DOHH2 (cell line): ENCODE results near the gene EML4.

Source experiments
- H3F3A ChIP-seq: fragments of 200-600 bp; sonication (generic), shearing (Covaris generic); 2 replicates; pipeline ENCODE4 v1.6.0; 2016; ENCODE audit warnings: antibody characterized with exemption, mild to moderate bottlenecking; ENCODE audit not compliant: control insufficient read depth, insufficient read depth
- H3K27ac ChIP-seq: fragments of 200-600 bp; sonication (generic); 2 replicates; pipeline ENCODE4 v1.5.1; 2014; ENCODE audit warnings: low read depth, mild to moderate bottlenecking, low read length, moderate library complexity
- H3K27me3 ChIP-seq: fragments of 200-600 bp; sonication (generic); 2 replicates; pipeline ENCODE4 v1.6.1; 2014; ENCODE audit warnings: mild to moderate bottlenecking, low read length, mixed read lengths; ENCODE audit not compliant: control insufficient read depth
- H3K36me3 ChIP-seq: fragments of 200-600 bp; sonication (generic); 2 replicates; pipeline ENCODE4 v1.6.1; 2014; ENCODE audit warnings: mild to moderate bottlenecking, low read length, moderate library complexity, mixed read lengths; ENCODE audit not compliant: control insufficient read depth
- H3K4me1 ChIP-seq: fragments of 200-600 bp; sonication (generic); 2 replicates; pipeline ENCODE4 v1.6.1; 2014; ENCODE audit warnings: mild to moderate bottlenecking, low read length, mixed read lengths; ENCODE audit not compliant: control insufficient read depth
- H3K4me2 ChIP-seq: fragments of 200-600 bp; sonication (generic); 2 replicates; pipeline ENCODE4 v1.6.0; 2014; ENCODE audit warnings: mild to moderate bottlenecking, low read length, moderate library complexity
- H3K4me3 ChIP-seq: fragments of 200-600 bp; sonication (generic); 2 replicates; pipeline ENCODE4 v1.5.1; 2014; ENCODE audit warnings: mild to moderate bottlenecking, low read length, mixed read lengths
- H3K79me2 ChIP-seq: fragments of 200-600 bp; sonication (generic); 2 replicates; pipeline ENCODE4 v1.6.1; 2014; ENCODE audit warnings: mild to moderate bottlenecking, low read length, mixed read lengths; ENCODE audit not compliant: control insufficient read depth
- H3K9me2 ChIP-seq: fragments of 200-600 bp; sonication (generic); replicated peaks from 2 replicates; pipeline ENCODE4 v1.6.1; 2014; ENCODE audit warnings: mild to moderate bottlenecking, low read length, mixed read lengths; ENCODE audit not compliant: control insufficient read depth
- H3K9me3 ChIP-seq: fragments of 200-600 bp; sonication (generic); 2 replicates; pipeline ENCODE4 v1.6.1; 2014; ENCODE audit warnings: antibody characterized with exemption, low read length, mixed read lengths; ENCODE audit not compliant: control insufficient read depth, insufficient read depth
- H4K20me1 ChIP-seq: fragments of 200-600 bp; sonication (generic); 2 replicates; pipeline ENCODE4 v1.6.0; 2014; ENCODE audit warnings: low read depth, mild to moderate bottlenecking, antibody characterized with exemption, low read length, moderate library complexity; ENCODE audit not compliant: control insufficient read depth, insufficient read depth
- CTCF ChIP-seq: fragments of 200-600 bp; sonication (generic); IDR thresholded peaks from one replicate; pipeline ENCODE4 v1.5.1; 2014; ENCODE audit warnings: antibody characterized with exemption, mild to moderate bottlenecking, low read depth, low read length; ENCODE audit not compliant: poor library complexity, severe bottlenecking
- EZH2phosphoT487 ChIP-seq: fragments of 200-600 bp; sonication (generic); IDR thresholded peaks from 2 replicates; pipeline ENCODE4 v1.6.1; 2017; ENCODE audit warnings: borderline replicate concordance, mild to moderate bottlenecking, antibody characterized with exemption, low read length, moderate library complexity, mixed read lengths

Gene EML4

GRCh38 chr2:42194428-42194827 is 25.3 kb downstream of the EML4 start:
- Histone ChIP-seq H3F3A (no peaks in the 10 kb centered on the region), H3K79me2 (peaks cover 32% of the 10 kb centered on the region), H3K9me3 (no peaks in the 10 kb centered on the region), H3K4me3 (no peak overlapping the region), H3K36me3 (no peaks in the 10 kb centered on the region), H3K4me1 (peaks cover 9% of the 10 kb centered on the region), H3K27me3 (no peaks in the 10 kb centered on the region), H3K4me2 (no peak overlapping the region), H3K9me2 (no peaks in the 10 kb centered on the region), H4K20me1 (peaks cover 26% of the 10 kb centered on the region; the same call in 1 of the 2 replicates), H3K27ac (no peak overlapping the region)
- no peak for TF ChIP-seq EZH2phosphoT487
- no peak for TF ChIP-seq CTCF

DNA sequence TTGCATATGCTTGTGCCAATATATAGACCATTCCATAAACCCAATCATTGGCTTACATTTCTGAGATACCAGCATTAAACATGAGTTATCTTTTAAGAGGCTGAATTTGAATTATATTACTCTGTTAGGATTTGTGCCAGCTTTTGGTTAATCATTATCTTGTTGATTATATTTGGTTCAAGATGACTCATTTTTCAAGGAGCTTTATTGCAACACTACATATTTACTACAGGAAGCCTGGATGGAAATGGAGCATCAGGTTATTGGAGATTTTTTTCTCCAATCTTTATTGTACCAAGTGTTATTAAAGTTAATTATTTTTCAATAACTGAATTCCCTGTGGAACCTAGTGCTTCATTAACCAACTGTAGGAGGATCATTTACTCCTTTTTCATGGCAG is 26.4 kb downstream of the EML4 start:
- H3F3A ChIP-seq, result no peaks in the 10 kb centered on the region
- H3K36me3 ChIP-seq, result no peaks in the 10 kb centered on the region
- H3K4me3 ChIP-seq, result no peak overlapping the region
- peaks cover 33% of the 10 kb centered on the region; the same call in 1 of the 2 replicates for H3K79me2 ChIP-seq
- H3K27ac ChIP-seq, result no peak overlapping the region
- TF ChIP-seq EZH2phosphoT487 (no peak), CTCF (no peak)
- no peaks in the 10 kb centered on the region for H3K9me3 ChIP-seq
- H3K4me1 ChIP-seq, result peaks cover 9% of the 10 kb centered on the region
- peaks cover 29% of the 10 kb centered on the region; the same call in 1 of the 2 replicates for H4K20me1 ChIP-seq
- no peaks in the 10 kb centered on the region for H3K27me3 ChIP-seq
- no peaks in the 10 kb centered on the region for H3K9me2 ChIP-seq
- no peak overlapping the region for H3K4me2 ChIP-seq

DNA sequence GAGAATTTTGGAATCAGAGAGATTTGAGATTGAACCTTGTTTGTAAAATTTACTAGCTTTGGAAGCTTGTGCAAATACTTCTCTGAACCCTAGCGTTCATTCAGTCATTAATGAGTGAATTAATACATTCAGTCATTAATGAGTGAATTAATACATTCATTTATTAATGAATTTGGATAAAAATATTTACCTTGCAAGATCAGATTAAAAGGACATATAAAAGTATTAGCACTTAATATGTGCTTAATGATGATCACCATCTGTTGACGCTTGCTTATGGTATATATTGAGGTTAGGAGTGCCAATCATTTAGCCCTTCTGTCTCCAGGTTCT is 26.9 kb downstream of the EML4 start:
- no peak overlapping the region for H3K4me3 ChIP-seq
- H3K36me3 ChIP-seq, result no peaks in the 10 kb centered on the region
- no peak overlapping the region for H3K27ac ChIP-seq
- peaks cover 33% of the 10 kb centered on the region; the same call in 1 of the 2 replicates for H3K79me2 ChIP-seq
- H3F3A ChIP-seq, result no peaks in the 10 kb centered on the region
- no peaks in the 10 kb centered on the region for H3K9me2 ChIP-seq
- no peaks in the 10 kb centered on the region for H3K27me3 ChIP-seq
- no peak overlapping the region for H3K4me2 ChIP-seq
- TF ChIP-seq CTCF (no peak), EZH2phosphoT487 (no peak)
- peaks cover 9% of the 10 kb centered on the region for H3K4me1 ChIP-seq
- H4K20me1 ChIP-seq, result peaks cover 29% of the 10 kb centered on the region; the same call in 1 of the 2 replicates
- no peaks in the 10 kb centered on the region for H3K9me3 ChIP-seq
